ENCODE data around the gene MT1HL1. TPM values are rescaled to one million over a fixed set of nuclear protein-coding genes. Genes with fewer than 3 reads are reported as not detected.

The MT1HL1 gene
- polyA plus RNA-seq, 1 donor (not counting 4 experiments of a cell fraction or from before 2014, with no cell fraction given) = not detected

DNA sequence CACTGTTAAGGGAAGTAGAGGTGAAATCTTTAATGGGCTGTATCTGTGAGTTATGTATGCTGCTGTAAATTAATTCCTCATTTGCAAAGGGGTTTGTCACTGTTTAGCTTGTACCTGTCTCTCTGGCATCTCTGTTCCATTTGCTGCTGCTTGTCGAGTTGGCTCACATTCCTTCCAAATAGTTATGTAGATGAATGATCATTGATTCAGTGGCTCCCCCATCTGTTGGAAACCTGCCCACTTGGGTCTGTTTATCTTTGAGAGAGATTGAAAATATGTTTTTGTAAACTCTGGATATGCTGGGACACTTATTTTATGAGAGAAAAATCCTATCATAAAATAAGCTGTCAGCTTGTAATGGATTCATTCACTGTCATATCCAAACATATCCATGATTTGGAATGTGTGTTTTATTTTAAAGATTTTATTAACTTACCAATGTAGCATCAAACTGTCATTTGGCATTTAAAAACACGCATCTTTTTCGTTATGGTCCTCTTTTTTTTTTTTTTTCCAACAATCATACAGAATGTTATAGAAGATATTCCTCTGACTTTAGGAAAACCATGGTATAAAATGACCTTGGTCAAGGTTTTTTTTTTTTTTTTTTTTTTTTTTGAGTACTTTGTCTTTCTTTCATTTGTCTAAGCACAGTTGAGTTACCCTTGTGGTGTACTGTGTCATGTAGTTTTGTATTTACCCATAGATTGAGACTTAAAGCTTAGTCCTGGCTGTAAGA is 41.2 kb upstream of the MT1HL1 start:
- Histone ChIP-seq H3K27ac (ENCODE audit: control insufficient read depth, insufficient read depth, low read length) (no peak overlapping the region), H3K4me3 (ENCODE audit: control insufficient read depth in 2 of 3, extremely low read depth in 1 of 3, insufficient read depth in 2 of 3, low read depth in 1 of 3, low read length in 3 of 3) (no peak overlapping the region), H3K9me3 (ENCODE audit: control insufficient read depth, low read depth, low read length) (no peaks in the 10 kb centered on the region), H4K20me1 (ENCODE audit: control insufficient read depth, extremely low read depth, insufficient read depth, low read length) (no peaks in the 10 kb centered on the region), H3K9ac (ENCODE audit: control insufficient read depth, extremely low read depth, insufficient read depth, low read length) (no peak overlapping the region), H3K36me3 (ENCODE audit: control insufficient read depth in 2 of 2, extremely low read depth in 1 of 2, insufficient read depth in 2 of 2, low read length in 2 of 2) (no peaks in the 10 kb centered on the region), H2AFZ (ENCODE audit: control insufficient read depth, low read length) (no peak overlapping the region), H3K4me2 (ENCODE audit: control insufficient read depth, extremely low read depth, insufficient read depth, low read depth, low read length) (no peak overlapping the region), H3K79me2 (ENCODE audit: control insufficient read depth, insufficient read depth, low read length) (no peaks in the 10 kb centered on the region), H3K9me1 (ENCODE audit: control insufficient read depth, extremely low read depth, insufficient read depth, low read length) (no peaks in the 10 kb centered on the region), H3K4me1 (ENCODE audit: control insufficient read depth, extremely low read depth, insufficient read depth, low read length) (no peaks in the 10 kb centered on the region), H3K27me3 (ENCODE audit: control insufficient read depth, extremely low read depth, insufficient read depth, low read length) (peaks cover 22% of the 10 kb centered on the region)
- dilution Hi-C loops (cut with MboI; ENCODE audit: extremely low pct_ligation_motif_present, low sequenced_read_pairs) = no loop called here
- DNase-seq (ENCODE audit: low read depth, low spot score) = no peak
- TF ChIP-seq EZH2 (IDR thresholded peaks at IDR 0.05; ENCODE audit: low read length) = no peak
- TF ChIP-seq, protein P1, sequence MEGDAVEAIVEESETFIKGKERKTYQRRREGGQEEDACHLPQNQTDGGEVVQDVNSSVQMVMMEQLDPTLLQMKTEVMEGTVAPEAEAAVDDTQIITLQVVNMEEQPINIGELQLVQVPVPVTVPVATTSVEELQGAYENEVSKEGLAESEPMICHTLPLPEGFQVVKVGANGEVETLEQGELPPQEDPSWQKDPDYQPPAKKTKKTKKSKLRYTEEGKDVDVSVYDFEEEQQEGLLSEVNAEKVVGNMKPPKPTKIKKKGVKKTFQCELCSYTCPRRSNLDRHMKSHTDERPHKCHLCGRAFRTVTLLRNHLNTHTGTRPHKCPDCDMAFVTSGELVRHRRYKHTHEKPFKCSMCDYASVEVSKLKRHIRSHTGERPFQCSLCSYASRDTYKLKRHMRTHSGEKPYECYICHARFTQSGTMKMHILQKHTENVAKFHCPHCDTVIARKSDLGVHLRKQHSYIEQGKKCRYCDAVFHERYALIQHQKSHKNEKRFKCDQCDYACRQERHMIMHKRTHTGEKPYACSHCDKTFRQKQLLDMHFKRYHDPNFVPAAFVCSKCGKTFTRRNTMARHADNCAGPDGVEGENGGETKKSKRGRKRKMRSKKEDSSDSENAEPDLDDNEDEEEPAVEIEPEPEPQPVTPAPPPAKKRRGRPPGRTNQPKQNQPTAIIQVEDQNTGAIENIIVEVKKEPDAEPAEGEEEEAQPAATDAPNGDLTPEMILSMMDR (optimal IDR thresholded peaks at IDR 0.05 in 1 of 3, IDR thresholded peaks at IDR 0.05 in 1 of 3, conservative IDR thresholded peaks at IDR 0.05 in 1 of 3; ENCODE audit: extremely low read depth in 1 of 3, insufficient read depth in 2 of 3, low read length in 3 of 3) = no peak
- no peak for FAIRE-seq

DNA sequence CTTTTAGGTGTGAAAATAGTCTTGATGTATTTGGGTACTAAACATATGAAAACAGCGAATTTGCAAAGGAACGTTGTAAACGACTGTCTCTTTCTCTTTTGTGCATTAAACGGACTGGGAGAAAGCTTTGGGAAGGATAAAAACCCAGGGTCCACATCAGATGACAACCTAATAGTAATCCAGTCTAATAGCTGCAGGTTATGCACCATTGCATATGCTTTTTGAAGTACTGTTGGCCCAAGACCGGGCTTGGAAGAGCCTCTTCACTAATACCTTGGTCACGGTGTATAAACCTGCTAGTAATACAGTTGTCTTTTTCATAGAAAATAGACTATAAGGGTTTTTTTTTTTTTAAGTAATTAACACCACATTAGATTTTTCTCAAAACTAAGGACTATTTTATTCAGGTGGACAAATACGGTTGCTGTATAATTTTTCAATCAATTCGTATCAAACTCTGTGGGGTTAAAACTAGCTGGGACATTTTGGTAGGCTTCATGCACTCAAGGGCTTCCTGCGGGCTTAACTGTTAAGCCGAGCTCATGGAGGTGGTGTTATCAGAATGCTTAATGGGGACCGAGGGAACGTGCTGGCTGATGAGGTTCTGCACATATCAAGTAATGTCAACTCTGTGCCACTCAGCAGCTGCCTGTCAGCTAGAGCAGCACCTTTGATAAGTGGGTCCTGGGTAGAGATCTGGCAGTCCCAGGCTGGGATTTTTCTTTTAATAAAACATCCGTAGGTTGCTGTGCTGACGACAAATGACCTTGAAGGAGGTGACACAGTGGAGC is 39.8 kb upstream of the MT1HL1 start:
- no peak for TF ChIP-seq EZH2 (IDR thresholded peaks at IDR 0.05; ENCODE audit: low read length)
- TF ChIP-seq, protein P1 (optimal IDR thresholded peaks at IDR 0.05 in 1 of 3, IDR thresholded peaks at IDR 0.05 in 1 of 3, conservative IDR thresholded peaks at IDR 0.05 in 1 of 3; ENCODE audit: extremely low read depth in 1 of 3, insufficient read depth in 2 of 3, low read length in 3 of 3) = no peak
- H3K4me3 ChIP-seq (ENCODE audit: control insufficient read depth in 2 of 3, extremely low read depth in 1 of 3, insufficient read depth in 2 of 3, low read depth in 1 of 3, low read length in 3 of 3) = no peak overlapping the region
- peaks cover 22% of the 10 kb centered on the region for H3K27me3 ChIP-seq (ENCODE audit: control insufficient read depth, extremely low read depth, insufficient read depth, low read length)
- DNase-seq (ENCODE audit: low read depth, low spot score) (no peak), FAIRE-seq (no peak)
- H4K20me1 ChIP-seq (ENCODE audit: control insufficient read depth, extremely low read depth, insufficient read depth, low read length) = no peaks in the 10 kb centered on the region
- H3K9me1 ChIP-seq (ENCODE audit: control insufficient read depth, extremely low read depth, insufficient read depth, low read length) = no peaks in the 10 kb centered on the region
- H3K27ac ChIP-seq (ENCODE audit: control insufficient read depth, insufficient read depth, low read length) = no peak overlapping the region
- no peaks in the 10 kb centered on the region for H3K79me2 ChIP-seq (ENCODE audit: control insufficient read depth, insufficient read depth, low read length)
- no peaks in the 10 kb centered on the region for H3K9me3 ChIP-seq (ENCODE audit: control insufficient read depth, low read depth, low read length)
- H2AFZ ChIP-seq (ENCODE audit: control insufficient read depth, low read length) = no peak overlapping the region
- H3K9ac ChIP-seq (ENCODE audit: control insufficient read depth, extremely low read depth, insufficient read depth, low read length) = no peak overlapping the region
- no peak overlapping the region for H3K4me2 ChIP-seq (ENCODE audit: control insufficient read depth, extremely low read depth, insufficient read depth, low read depth, low read length)
- no peaks in the 10 kb centered on the region for H3K4me1 ChIP-seq (ENCODE audit: control insufficient read depth, extremely low read depth, insufficient read depth, low read length)
- H3K36me3 ChIP-seq (ENCODE audit: control insufficient read depth in 2 of 2, extremely low read depth in 1 of 2, insufficient read depth in 2 of 2, low read length in 2 of 2) = no peaks in the 10 kb centered on the region
- dilution Hi-C loops (cut with MboI; ENCODE audit: extremely low pct_ligation_motif_present, low sequenced_read_pairs) = no loop called here

Measured in keratinocyte (primary cell).